HG02981 (cell line): ENCODE results near the gene COL19A1.

Source experiments
- ATAC-seq: cut with Tn5 transposase; IDR thresholded peaks from one replicate; pipeline ENCODE4 v1.9.1; 2021; ENCODE audit warnings: mild to moderate bottlenecking, moderate library complexity; ENCODE audit not compliant: unreplicated experiment

COL19A1 gene

DNA sequence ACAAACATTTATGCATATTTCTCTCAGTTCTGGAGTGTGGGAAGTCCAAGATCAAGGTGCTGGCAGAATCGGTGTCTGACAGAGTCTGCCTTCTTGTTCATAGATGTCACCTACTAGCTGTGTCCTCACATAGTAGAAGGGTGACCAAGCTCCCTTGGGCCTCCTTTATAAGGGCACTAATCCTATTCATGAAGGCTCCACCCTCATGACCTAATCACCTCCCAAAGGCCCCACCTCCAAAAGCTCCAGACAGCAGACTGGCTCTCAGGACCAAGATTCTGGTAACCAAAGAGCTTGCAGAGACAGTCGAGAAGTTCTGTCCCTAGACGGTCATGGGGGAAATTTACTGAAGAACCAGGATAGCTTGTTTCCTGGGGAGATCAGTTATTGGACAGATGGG lies 297.4 kb downstream of the COL19A1 start:
- ATAC-seq = no peak

DNA sequence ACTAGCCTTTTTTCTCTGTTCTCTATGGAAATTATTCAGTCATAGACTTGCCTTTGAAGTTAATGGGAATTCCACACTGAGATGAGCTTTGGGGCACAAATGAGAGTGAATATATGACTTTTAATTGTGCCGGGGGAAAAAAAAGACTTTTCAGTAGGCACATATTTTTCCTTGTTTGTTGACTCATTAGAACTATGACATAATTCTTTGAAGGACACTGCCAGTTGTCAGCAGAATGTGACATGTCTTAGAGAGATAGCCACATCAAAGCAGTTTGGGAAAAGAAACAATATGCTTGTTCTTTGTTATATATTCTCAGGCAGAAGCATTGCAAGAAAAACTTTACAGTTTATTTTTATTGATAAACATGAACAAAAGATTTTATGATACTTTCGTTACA lies 298.2 kb downstream of the COL19A1 start:
- ATAC-seq = no peak

DNA sequence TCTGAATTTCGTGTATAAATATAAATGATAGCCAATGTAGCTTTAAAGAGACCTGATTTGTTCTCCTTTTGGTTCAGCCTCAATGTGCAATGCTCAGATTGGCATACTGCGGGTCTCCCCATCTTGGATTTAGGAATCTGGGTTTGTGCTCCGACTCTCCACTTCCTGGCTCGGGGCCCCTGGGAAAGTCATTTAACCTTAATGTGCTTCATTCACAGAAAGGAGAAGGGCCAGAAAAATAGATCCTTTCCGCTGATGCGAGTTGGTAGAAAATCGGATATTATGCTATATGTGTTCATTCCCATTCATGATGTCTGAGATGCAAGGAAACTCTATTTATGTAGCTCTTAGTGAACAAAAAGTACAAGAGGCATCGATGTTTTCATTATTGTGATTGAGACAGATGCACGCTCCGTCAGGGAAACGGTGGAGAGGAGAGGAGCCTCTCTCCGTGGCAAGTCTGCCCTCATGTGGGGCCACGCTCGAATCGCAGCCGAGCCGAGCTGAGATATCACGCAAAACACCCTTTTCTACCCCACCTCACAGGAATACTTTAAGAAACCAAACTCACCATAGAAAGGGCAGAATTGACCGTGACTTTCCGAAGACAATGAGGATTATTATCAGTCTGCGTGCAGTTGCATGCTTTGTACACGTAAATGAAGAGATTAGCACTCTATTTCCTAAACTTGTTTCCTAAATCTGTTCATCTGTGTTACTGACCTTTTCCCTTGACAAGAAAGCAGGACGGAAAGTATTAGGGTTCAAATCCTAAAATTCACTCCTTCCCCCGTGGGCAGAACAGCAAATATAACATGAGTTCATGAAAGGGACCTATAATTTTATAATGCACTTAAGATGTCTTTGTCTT lies 300.0 kb downstream of the COL19A1 start:
- peak; percentile 89 for ATAC-seq

DNA sequence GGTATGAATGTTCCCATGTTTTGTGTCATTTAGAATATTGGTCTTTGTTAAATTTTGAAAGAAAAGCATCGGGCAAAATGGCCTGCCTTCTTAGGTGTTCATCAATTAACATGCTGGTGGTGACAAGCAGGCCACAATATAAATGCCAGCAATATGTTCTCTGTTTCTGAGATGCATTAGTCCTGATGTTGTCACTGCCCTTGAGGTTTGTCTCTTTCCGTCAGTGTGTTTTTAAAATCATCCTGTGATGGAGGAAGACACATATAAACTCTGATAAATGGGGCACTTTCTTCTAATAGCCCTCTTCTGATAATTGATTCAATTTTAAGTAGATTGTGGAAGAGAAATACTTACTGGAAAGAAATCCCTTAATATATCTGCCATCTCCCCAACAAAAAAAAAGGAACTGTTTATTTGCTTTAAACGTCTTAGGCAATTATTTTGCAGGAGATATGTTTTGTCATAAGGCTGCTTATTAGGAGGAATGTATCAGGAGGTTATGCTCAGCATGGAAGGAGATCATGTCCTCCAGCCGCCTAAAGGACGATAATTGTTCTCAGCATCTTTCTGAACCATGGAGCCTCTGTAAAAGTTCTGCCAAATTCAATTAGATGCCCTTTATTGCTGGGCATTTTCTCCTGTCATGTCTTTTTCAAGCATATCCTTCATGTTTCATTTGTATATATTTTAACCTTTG lies 302.5 kb downstream of the COL19A1 start:
- ATAC-seq = no peak

DNA sequence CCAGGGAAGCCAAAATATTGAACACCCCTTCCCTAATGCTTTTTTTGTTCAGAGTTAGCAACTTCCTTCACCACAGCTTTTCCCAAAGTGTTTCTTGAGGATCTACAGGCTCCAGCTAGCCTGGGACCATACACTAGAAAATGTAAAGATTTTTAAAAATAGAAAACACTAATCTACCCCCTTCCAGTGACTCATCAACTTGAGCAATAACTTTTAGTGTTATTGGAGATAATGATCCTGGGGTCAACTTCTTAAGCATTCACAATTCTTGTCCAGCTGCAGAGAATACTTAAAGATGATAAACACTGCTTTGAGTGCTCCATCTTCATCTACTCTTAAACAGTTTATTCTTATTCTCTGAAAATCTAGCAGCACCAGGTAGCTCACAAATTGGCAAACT lies 304.9 kb downstream of the COL19A1 start:
- ATAC-seq = no peak

DNA sequence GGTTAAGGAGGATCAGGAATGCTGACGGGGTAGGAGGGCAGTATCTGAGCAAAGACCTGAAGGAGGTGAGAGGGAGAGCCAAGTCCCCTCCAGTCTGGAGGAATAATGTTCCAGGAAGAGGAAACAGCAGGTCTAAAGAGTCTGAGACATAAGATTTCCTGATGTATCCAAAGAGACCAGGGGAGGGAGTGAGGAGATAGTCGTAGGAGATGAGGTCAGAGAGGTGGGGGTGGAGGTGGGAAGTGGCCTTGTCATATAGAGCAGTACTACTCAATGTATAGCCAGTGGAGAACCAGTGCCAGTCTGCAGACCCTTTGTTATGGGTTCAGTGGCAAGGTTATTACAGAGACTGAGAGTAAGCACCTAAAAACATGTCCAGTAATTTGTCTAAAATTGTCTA lies 305.9 kb downstream of the COL19A1 start:
- no peak for ATAC-seq

DNA sequence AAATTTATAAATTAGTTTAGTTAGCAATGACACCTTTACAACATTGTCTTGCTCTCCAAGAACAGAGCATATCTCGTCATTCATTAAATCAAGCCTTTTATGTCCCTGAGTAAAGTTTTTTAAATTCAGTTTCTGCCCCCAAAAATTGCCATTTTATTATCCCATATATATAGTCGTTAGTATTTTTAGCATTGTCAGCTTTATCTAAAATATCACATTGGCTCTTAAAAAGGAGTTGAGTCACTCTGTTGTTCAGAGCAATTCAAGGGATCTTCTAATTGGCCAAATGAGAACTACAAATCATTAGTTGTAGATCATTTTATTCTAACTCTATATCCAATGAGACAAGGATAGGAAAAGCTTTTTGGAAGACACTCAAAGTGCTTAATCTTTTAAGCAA lies 309.4 kb downstream of the COL19A1 start:
- no peak for ATAC-seq

DNA sequence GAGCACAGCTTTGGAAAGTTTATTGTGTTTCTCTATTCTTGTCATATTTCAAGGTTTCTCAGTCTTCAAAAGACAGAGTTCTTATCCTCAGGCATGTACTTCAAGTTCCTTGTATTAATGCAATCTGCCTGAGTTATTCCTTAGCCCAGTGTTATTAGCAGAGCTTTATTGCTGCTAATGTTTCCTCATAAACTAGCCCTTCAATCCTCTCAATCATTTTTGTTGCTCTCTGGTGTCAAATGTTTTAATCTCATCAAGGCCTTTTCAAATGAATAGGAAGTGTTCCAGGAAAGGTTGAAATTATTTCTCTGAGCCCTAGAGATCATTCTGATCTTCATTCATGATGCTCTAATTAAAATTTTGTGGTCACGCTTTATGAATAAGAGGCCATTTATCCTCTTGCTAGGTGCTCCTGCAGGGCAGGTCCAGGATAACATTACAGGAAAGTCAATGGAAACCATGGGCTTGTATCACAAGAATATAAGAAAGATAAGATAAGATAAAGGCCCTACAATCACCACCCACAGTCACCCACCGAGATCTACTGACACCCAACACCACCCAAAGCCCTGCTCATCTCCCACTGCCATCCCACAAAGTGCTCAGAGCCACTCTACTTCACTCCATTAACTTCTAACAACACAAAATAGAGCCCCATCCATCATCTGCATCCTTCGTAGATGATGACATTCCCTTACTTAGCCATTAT lies 310.6 kb downstream of the COL19A1 start:
- ATAC-seq = no peak

DNA sequence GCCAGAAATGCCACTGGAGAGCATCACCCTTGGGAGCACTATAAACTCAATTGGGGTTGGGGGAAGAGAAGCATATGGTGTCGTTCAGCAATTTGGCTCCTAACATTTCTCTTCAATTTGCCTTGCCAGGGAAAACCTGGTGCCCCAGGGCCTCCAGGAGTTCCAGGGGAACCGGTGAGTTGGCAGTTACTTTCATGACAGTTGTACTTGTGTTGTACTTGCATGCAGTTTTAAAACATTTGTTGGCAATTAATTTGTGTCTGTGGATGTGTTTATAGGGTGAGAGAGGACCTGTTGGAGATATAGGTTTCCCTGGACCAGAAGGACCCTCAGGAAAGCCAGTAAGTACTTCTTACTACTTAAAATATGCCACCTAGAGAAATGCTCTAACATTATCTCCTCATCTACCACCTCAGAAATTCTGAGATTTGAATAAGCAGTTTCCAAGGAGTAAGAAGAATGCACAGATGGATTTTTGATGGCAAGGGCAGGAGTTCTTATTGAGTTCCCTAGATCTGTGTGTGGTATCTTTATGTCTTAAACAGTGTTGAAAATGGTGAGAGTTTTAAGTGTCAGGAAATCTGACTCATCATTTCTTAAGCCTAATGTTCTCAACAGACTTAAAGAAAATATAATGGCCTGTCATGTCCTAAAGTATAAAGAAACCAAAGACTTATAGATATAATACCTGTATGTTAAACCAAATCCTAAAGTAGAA lies 314.0 kb downstream of the COL19A1 start:
- ATAC-seq = peak; percentile 10

DNA sequence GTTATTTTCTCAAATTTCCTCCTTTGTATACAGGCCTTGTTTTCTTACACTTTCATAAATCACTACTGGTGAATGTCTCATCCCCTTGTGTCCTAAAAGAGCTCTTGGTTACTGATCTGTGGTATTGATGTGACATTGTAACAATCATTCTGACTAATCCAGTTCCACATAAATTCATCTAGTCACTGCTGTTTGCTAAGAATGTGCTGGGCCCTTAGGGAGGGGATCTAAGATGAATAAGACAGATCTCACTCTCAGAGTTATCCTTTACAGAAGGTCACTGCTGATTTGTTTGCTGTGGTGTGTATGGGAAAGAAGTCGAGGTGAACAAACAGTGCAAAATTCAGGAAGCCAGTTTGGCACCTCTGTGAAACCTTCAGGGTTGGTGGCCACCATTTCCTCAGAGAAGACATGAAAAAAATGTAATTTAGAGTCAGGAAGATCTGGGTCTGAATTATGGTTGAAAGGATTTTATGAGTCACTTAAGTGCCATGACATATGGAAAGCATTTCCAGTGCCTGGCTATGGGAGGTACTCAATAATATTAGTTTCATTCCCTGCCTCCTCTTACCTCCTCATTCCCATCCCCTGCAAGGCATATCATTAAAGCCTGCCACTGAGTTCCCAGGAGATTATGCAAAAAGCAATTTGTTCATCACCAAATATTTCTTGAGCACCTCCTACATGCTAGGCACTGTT lies 314.7 kb downstream of the COL19A1 start:
- ATAC-seq = peak; percentile 78

DNA sequence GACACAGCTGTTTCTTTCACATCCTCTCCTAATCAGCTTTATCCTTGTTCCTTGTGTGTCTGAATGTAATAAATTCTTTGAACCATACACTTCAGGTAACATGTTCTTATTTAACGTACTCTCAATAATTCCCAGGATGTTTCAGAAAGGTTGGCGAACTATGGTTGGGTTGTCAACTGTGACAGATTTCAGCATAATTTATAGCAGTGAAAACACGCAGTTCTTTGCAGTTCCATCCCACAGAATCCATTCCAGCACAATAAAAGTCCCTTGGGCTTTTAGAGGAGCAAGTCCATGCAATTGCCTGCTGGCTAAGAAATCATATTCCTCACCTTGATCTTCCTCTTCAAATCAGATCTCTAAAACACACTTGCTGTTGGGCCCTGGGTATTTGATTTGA lies 317.2 kb downstream of the COL19A1 start:
- no peak for ATAC-seq

DNA sequence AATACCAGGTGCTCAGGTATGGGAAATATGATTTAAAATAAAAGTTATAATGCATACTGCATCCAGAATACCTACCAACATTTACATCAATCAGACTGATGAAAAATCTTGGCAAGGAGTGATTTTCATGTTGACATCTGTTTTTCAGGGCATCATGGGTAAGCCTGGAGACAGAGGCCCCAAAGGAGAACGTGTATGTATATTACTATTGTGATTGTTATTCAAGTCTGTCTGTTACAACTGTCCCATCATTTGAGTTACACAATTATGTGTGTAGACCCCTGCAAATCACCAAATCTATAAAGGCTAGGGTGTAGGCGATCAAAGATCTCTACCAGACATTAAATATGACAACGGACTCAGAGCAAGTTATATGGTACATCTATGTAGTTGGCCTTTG lies 318.4 kb downstream of the COL19A1 start:
- no peak for ATAC-seq

DNA sequence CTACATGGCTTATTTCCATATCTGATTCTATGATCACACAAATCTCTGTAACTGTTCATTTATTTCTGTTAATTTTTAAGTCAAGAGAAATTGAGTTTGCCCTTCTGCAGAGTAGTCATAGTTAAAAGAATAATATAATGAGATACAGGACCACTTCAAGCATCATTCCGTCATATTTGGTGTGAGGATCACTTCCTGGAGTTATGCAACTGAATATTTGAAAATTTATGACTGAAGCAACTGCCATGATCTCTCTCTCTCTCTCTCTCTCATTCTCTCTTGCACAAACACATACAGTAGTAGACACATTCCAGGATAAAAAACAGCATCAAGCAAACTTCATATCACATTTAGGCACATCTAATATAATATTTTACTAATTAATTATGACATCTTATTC lies 320.1 kb downstream of the COL19A1 start:
- ATAC-seq = no peak

DNA sequence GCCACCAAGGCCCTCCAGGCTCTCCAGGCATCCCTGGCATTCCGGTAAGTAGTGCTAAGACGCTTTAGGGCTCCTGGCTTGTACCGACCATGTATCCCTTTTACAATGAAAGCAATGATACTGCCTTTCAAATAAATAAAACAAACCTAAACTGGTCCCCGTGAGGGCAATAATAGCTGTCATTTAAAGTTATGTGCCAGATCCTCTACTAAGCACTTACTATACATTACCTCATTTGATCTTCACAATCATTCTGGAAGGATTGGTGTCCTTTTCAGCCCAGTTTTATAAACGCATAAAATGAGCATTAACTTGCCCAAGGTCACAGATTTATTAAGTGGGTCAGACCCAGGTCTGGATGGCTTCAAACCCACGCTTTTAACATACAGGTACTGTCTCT lies 321.8 kb downstream of the COL19A1 start:
- no peak for ATAC-seq

DNA sequence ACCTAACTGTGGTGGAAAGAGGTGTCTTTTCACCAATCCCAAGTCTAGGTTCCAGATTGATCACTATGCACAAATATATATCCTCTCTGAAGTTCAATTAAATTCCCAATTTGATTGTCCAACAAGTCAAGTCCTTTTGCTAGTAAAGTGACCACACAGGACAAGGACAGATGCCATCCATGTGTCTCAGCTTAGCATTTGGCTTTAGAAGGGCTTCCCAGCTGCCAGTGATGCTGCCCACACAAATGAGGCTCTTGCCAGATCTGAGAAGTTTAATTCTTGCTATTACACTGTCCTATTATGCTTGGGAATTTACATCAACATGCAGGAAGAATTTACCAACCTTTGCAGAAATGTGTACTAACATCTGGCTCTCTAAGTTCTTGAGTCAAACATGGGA lies 328.1 kb downstream of the COL19A1 start:
- no peak for ATAC-seq

DNA sequence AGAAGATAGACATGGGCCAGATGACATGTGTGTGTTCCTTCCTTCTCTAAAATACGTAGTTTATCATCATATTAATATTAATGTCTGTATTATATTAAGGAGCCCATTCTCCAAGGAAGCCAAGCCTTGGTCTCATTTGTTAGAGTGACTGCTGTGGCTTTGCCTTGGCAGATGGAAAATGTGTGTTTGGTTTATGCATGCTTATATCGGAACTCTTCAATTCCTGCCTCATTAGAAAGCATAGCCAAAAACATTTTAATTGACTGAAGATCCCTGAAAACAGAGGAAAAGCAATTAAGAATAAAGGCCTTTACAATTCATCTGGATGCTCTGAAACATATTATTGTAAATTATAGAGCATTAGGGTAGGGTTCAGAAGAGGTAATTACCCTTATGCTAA lies 330.2 kb downstream of the COL19A1 start:
- no peak for ATAC-seq

DNA sequence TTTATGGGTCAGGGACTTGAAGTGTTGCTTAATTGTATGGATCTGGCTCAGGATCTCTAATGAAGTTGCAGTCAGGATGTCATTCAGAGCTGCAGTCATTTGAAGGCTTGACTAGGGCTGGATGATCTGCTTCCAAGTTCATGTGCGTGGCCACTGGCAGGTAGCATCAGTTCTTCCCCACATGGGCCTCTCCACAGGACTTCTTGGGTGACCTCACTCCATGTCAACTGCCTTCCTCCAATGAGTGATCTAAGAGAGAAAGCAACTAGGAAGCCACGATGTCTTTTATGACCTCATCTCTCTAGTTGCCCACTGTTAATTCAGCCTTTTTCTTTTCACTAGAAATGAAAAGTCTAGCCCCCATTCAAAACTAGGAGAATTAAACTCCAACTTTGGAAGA lies 332.4 kb downstream of the COL19A1 start:
- no peak for ATAC-seq

DNA sequence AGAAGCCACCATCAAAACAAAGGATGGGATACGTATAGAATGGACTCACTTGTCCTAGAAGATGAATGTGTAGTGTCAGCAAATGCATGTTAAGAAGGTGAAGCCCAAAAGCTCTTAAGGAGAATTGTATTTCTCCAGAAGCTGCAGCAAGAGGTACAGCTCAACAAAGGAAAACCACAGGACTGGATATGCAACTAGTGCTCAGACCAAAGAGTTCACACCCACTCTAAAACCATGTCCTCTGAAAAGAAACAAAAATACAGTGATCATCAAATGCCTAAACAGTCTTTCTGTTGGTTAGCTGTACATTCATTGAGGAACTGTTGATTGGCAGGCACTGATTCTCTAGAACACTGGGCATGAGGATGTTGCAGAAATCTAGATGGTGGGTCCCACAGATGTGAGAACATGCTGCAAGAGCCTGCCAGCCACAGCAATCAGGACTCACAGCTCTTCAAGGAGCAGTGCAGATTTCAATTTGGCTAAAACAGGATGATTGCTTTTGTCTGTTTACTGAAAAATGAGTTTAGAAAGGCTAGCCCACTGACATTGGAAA lies 342.0 kb downstream of the COL19A1 start:
- ATAC-seq = no peak

DNA sequence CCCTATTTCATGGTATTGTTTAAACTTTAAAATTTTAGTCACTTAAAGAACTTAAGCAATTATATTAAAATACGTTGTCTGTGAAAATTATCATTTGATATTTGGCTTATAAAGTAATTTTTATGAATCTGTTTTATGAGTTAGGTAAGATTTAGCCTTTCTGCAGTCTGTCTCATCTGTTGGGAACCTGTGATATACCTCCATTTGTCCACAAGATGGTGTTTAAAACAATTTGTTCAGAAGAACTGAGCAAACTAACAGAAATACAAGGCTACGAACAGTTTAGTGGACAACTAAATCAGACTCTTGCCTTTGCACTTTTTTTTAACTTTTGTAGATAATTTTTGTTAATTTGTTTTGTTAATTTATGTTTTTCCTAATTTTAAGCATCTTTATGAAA lies 344.1 kb downstream of the COL19A1 start:
- ATAC-seq = peak; percentile 54

DNA sequence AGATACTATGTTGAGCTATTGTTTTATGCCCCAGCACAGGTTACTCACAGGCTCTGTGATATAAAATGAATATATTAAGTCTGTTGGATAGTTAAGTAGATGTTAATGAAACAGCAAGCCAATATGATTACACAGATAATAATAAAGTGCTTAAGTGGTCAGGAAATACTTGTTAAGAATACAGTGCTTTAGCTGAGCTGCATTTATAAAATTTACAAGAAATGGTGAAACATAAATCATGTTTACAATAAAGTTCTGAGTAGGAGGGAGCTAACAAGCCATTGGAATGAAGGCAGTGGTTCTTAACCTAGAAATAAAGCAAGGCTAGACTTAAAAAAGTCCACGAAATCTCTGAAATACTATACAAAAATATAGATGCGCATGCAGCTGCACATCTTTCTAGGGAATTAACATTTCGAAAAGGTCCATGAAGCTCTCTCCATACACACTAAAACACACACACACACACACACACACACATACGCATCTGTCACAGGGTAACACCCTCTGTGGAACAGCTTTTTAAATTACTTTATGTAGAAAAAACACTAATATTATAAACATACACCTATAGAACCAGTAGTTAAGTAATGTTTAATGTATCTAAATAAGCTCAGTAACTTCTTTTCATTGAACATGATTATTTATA lies 349.2 kb downstream of the COL19A1 start:
- no peak for ATAC-seq
